Osteoblast (primary cell): ENCODE results near the gene PITX1. TPM values are rescaled to one million over a fixed set of nuclear protein-coding genes. Genes with fewer than 3 reads are reported as not detected.
A peak's percentile ranks its signal among the peaks of the same experiment; 100 is the strongest.

Experiments
- DNase-seq: peaks from one replicate; pipeline ENCODE4 v3.0.0; 2011; ENCODE audit warnings: low spot score, mixed read lengths; ENCODE audit not compliant: insufficient read length; ENCODE audit errors: missing footprints
- H2AFZ ChIP-seq: 2 replicates; pipeline ENCODE4 v1.6.0; 2011; ENCODE audit warnings: mild to moderate bottlenecking, low read length
- H3K27ac ChIP-seq: 2 replicates; pipeline ENCODE4 v1.5.1; 2011; ENCODE audit warnings: mild to moderate bottlenecking, low read depth, low read length, moderate library complexity
- H3K27me3 ChIP-seq: 2 replicates; pipeline ENCODE4 v1.6.0; 2012; ENCODE audit warnings: mild to moderate bottlenecking, control low read depth, inconsistent platforms, low read length, moderate library complexity; ENCODE audit not compliant: insufficient read depth
- H3K36me3 ChIP-seq: 2 replicates; pipeline ENCODE4 v1.5.1; 2011; ENCODE audit warnings: mild to moderate bottlenecking, low read length, control low read depth, moderate library complexity; ENCODE audit not compliant: insufficient read depth
- H3K4me1 ChIP-seq: 2 replicates; pipeline ENCODE4 v1.5.1; 2011; ENCODE audit warnings: mild to moderate bottlenecking, low read length, control low read depth, moderate library complexity; ENCODE audit not compliant: insufficient read depth
- H3K4me2 ChIP-seq: 2 replicates; pipeline ENCODE4 v1.6.0; 2011; ENCODE audit warnings: mild to moderate bottlenecking, low read length; ENCODE audit not compliant: insufficient read depth
- H3K4me3 ChIP-seq: fragments of 200-600 bp; sonication (generic); 3 replicates; pipeline ENCODE4 v1.5.1; 2012; ENCODE audit warnings: mild to moderate bottlenecking, low read length, inconsistent platforms; ENCODE audit not compliant: insufficient read depth
- H3K79me2 ChIP-seq: 2 replicates; pipeline ENCODE4 v1.6.0; 2012; ENCODE audit warnings: mild to moderate bottlenecking, low read length, control low read depth, inconsistent platforms; ENCODE audit not compliant: insufficient read depth
- H3K9me3 ChIP-seq: 2 replicates; pipeline ENCODE4 v1.5.1; 2011; ENCODE audit warnings: low read depth, low read length, control low read depth
- H4K20me1 ChIP-seq: 2 replicates; pipeline ENCODE4 v1.6.0; 2012; ENCODE audit warnings: mild to moderate bottlenecking, low read length, control low read depth; ENCODE audit not compliant: insufficient read depth
- total RNA-seq: library from RNA; depleted of rRNA; stranded (reverse); fragments of >200 nt; gene quantifications from 2 replicates; pipeline ENCODE4 v1.2.3, GENCODE V29; 2012
- TF ChIP-seq, protein P1 (sequence below): IDR thresholded peaks from 2 replicates; pipeline ENCODE4 v1.5.1; 2011; ENCODE audit warnings: mild to moderate bottlenecking, low read depth, low read length, moderate library complexity; ENCODE audit errors: extremely low read depth

The PITX1 gene
- total RNA-seq, 1 donor: 9.8 TPM

DNA sequence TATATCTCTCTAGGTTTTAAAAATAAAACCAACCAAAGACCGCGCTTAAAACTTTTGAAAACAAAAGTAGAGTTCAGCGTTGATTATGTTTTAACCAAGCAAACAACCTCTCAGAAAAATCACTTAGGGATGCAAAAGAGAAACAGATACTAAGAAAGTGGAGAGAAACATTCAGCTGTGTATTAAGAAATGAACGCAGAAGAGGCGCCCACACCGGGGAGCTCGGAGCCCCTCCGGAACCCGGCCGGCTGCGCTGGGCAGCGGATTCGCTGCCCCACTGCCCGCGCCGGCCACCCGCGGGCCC is 1.4 kb downstream of the PITX1 start:
- Histone ChIP-seq H3K4me3 (peak overlapping the region; percentile 93), H3K9me3 (no peaks in the 10 kb centered on the region), H3K79me2 (peaks cover 58% of the 10 kb centered on the region), H3K27ac (peak overlapping the region; percentile 88), H3K27me3 (peaks cover under 1% of the 10 kb centered on the region), H3K4me2 (peak overlapping the region; percentile 85), H2AFZ (no peak overlapping the region), H3K36me3 (peaks cover 12% of the 10 kb centered on the region), H3K4me1 (peaks cover 9% of the 10 kb centered on the region), H4K20me1 (no peaks in the 10 kb centered on the region)
- TF ChIP-seq, protein P1, sequence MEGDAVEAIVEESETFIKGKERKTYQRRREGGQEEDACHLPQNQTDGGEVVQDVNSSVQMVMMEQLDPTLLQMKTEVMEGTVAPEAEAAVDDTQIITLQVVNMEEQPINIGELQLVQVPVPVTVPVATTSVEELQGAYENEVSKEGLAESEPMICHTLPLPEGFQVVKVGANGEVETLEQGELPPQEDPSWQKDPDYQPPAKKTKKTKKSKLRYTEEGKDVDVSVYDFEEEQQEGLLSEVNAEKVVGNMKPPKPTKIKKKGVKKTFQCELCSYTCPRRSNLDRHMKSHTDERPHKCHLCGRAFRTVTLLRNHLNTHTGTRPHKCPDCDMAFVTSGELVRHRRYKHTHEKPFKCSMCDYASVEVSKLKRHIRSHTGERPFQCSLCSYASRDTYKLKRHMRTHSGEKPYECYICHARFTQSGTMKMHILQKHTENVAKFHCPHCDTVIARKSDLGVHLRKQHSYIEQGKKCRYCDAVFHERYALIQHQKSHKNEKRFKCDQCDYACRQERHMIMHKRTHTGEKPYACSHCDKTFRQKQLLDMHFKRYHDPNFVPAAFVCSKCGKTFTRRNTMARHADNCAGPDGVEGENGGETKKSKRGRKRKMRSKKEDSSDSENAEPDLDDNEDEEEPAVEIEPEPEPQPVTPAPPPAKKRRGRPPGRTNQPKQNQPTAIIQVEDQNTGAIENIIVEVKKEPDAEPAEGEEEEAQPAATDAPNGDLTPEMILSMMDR: no peak
- no peak for DNase-seq

DNA sequence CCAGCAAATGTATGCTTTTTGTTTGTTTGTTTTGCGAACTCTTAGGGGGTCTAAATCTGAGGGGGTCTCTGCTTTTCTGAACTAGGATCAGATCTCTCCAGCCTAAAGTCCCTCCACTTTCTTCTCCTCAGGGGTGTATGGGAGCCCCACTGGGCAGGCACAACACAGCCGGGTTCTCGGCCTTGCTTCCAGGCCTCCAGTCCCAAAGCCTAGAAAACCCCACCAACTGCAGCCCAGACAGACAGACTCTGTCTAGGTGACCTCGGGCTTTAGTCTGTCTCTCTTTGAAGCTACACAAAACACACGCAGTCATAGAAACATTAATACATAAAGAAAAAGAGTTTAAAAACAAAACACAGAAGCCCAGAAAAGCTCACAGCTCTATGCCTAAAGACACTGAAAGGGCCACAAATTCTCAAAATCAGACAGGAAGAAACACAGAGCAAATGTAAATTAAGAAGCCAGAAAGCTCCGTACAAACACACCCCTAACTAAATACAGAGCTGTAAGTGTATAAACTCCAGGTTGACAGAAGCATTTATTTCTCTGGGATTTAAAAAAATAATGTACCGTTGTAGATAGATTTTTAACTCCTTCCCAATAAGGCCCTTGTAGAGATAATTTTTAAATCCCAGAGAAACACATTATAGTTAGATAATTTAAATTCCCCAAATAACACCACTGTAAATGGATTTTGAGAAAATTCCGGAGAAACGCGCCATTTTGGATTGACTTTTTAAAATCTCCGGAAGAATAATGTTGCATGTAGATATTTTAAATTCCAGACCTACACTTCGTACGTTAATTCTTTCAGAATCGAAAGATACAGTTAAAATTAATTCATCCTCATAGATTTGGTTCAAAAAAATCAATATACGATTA is 2.0 kb downstream of the PITX1 start:
- Histone ChIP-seq H2AFZ (no peak overlapping the region), H3K9me3 (no peaks in the 10 kb centered on the region), H4K20me1 (no peaks in the 10 kb centered on the region), H3K79me2 (peaks cover 64% of the 10 kb centered on the region), H3K36me3 (peaks cover 13% of the 10 kb centered on the region), H3K4me1 (peaks cover 9% of the 10 kb centered on the region), H3K4me3 (peak overlapping the region; percentile 93), H3K27ac (peak overlapping the region; percentile 88), H3K4me2 (peak overlapping the region; percentile 85), H3K27me3 (no peaks in the 10 kb centered on the region)
- TF ChIP-seq, protein P1: no peak
- peak; percentile 68 for DNase-seq

DNA sequence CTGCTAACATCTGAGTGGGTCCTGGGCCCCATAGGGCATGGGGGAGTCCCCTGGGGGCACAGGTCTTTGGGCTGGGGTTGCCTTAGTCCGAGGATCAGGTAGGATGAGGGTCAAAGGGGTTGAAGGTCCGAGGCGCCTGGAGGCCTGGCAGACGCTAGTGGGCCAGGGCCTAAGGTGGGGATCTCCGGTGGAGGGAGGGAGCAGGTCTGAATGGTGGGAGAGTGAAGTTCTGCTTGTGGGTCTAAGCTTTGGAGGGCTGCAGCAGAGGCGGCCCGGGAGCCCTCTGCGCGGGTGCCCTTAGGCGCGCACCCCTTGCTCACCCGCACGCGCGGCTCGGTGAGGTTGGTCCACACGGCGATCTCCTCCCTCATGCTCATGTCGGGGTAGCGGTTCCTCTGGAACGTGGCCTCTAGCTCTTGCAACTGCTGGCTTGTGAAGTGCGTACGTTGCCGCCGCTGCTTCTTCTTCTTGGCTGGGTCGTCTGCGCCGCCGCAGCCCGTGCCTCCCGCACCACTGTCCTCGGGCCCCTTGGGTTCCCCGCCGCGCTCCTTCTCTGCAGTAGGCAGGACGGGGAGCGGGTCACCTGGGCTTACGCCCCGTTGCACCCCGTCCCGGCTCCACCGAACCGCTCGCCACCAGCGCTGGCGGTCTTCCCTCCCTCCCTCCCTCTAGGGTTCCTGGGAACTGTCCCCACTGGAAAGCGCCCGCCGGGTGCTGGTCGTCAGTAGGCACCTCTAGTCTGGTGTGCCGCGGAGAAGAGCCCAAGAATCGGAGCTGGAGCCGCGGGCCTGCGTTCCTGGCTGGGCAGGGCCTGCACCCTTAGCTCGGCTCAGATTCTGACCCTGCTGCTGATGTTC is 2.8 kb downstream of the PITX1 start:
- DNase-seq: peak; percentile 96
- H3K27ac ChIP-seq: peak overlapping the region; percentile 88
- H3K27me3 ChIP-seq: no peaks in the 10 kb centered on the region
- peak overlapping the region; percentile 85 for H3K4me2 ChIP-seq
- TF ChIP-seq, protein P1: no peak
- peak overlapping the region; percentile 93 for H3K4me3 ChIP-seq
- H3K36me3 ChIP-seq: peaks cover 13% of the 10 kb centered on the region
- H3K9me3 ChIP-seq: no peaks in the 10 kb centered on the region
- peak overlapping the region; percentile 85 for H2AFZ ChIP-seq
- H3K4me1 ChIP-seq: peaks cover 9% of the 10 kb centered on the region
- no peaks in the 10 kb centered on the region for H4K20me1 ChIP-seq
- peaks cover 73% of the 10 kb centered on the region for H3K79me2 ChIP-seq
